HepG2 (cell line): ENCODE measurements around the gene CD99L2. TPM values are rescaled to one million over a fixed set of nuclear protein-coding genes. Genes with fewer than 3 reads are reported as not detected.
A peak's percentile ranks its signal among the peaks of the same experiment; 100 is the strongest.

ENCODE experiments used
- ARNT ChIP-seq: fragments of 450-650 bp; IDR thresholded peaks from 2 replicates; pipeline ENCODE4 v1.6.1; 2017
- CHD2 ChIP-seq: IDR thresholded peaks from 2 replicates; pipeline ENCODE4 v1.6.1; 2011; ENCODE audit warnings: low read depth, low read length, improper control_type of control experiment
- FOSL1 ChIP-seq: sonication (generic); formaldehyde crosslinking; IDR thresholded peaks from 2 replicates; pipeline ENCODE4 v1.9.0; 2021; ENCODE audit warnings: missing genetic modification reagents, borderline replicate concordance
- HMG20A ChIP-seq: IDR thresholded peaks from 2 replicates; pipeline ENCODE4 v1.6.1; 2016; ENCODE audit warnings: borderline replicate concordance
- ISL2 ChIP-seq: sonication (generic); formaldehyde crosslinking; IDR thresholded peaks from 2 replicates; pipeline ENCODE4 v1.5.0; 2020; ENCODE audit warnings: missing genetic modification reagents
- NR2C2 ChIP-seq: sonication (generic); formaldehyde crosslinking; IDR thresholded peaks from 2 replicates; pipeline ENCODE4 v1.4.0; 2020; ENCODE audit warnings: missing genetic modification reagents, mild to moderate bottlenecking, moderate library complexity, borderline replicate concordance
- NR2F2 ChIP-seq: IDR thresholded peaks from 2 replicates; pipeline ENCODE4 v1.6.1; 2012; ENCODE audit warnings: low read depth, inconsistent platforms, borderline replicate concordance
- PHF20 ChIP-seq: sonication (generic); formaldehyde crosslinking; IDR thresholded peaks from 2 replicates; pipeline ENCODE4 v1.5.0; 2020; ENCODE audit warnings: mild to moderate bottlenecking, missing genetic modification reagents
- REPIN1 ChIP-seq: sonication (generic); formaldehyde crosslinking; IDR thresholded peaks from 2 replicates; pipeline ENCODE4 v1.8.0; 2022; ENCODE audit warnings: missing genetic modification reagents, low read depth, mild to moderate bottlenecking, borderline replicate concordance
- RXRB ChIP-seq: IDR thresholded peaks from 2 replicates; pipeline ENCODE4 v1.6.1; 2016; ENCODE audit warnings: borderline replicate concordance, missing genetic modification reagents, missing compliant biosample characterization
- SNAPC2 ChIP-seq: sonication (generic); formaldehyde crosslinking; IDR thresholded peaks from 2 replicates; pipeline ENCODE4 v1.8.1; 2022; ENCODE audit warnings: mild to moderate bottlenecking, missing genetic modification reagents
- SOX6 ChIP-seq, 2 experiments: fragments of 450-650 bp in 1 of 2; sonication (generic) in 1 of 2; formaldehyde crosslinking in 1 of 2; IDR thresholded peaks; 2 replicates each; pipeline versions ENCODE4 v1.4.0 to v1.6.1; 2017 to 2020; ENCODE audit warnings: antibody characterized with exemption in 1 of 2, mild to moderate bottlenecking in 1 of 2, missing genetic modification reagents in 1 of 2
- TCF7 ChIP-seq: sonication (generic); IDR thresholded peaks from 2 replicates; pipeline ENCODE4 v1.6.1; 2016; ENCODE audit warnings: antibody characterized with exemption, low read depth
- ZBTB20 ChIP-seq: sonication (generic); formaldehyde crosslinking; IDR thresholded peaks from 2 replicates; pipeline ENCODE4 v1.8.1; 2023; ENCODE audit warnings: missing genetic modification reagents, low read depth, mild to moderate bottlenecking, borderline replicate concordance
- ZBTB38 ChIP-seq: sonication (generic); formaldehyde crosslinking; IDR thresholded peaks from 2 replicates; pipeline ENCODE4 v1.5.1; 2020; ENCODE audit warnings: mild to moderate bottlenecking, missing genetic modification reagents
- ZNF337 ChIP-seq: sonication (generic); formaldehyde crosslinking; IDR thresholded peaks from 2 replicates; pipeline ENCODE4 v1.5.1; 2020; ENCODE audit warnings: missing genetic modification reagents, low read depth, mild to moderate bottlenecking, borderline replicate concordance
- ZNF644 ChIP-seq: IDR thresholded peaks from 2 replicates; pipeline ENCODE4 v1.6.1; 2016; ENCODE audit warnings: low read depth
- ZSCAN25 ChIP-seq: sonication (generic); formaldehyde crosslinking; IDR thresholded peaks from 2 replicates; pipeline ENCODE4 v1.8.0; 2022; ENCODE audit warnings: mild to moderate bottlenecking, missing genetic modification reagents
- polyA plus RNA-seq, 8 experiments: library from polyadenylated mRNA; depleted of rRNA in 3 of 8; stranded (reverse) in 7 of 8; unstranded in 1 of 8; fragments of >200 nt; fragmentation: Illumina TruSeq in 4 of 8; extraction: Trizol in 4 of 8; gene quantifications; 2 replicates each; pipeline versions ENCODE4 v1.2.1 to v1.2.3, GENCODE V29; 2011 to 2016; ENCODE audit warnings: low read depth in 4 of 8, missing spikeins in 1 of 8, mixed read lengths in 1 of 8; ENCODE audit not compliant: insufficient read depth in 1 of 8
- total RNA-seq, 5 experiments: library from RNA; depleted of rRNA; stranded (reverse); fragments of >200 nt; fragmentation: Illumina TruSeq; extraction: Trizol; gene quantifications; 2 replicates each; pipeline ENCODE4 v1.2.3, GENCODE V29; 2016; ENCODE audit warnings: low read depth in 1 of 5
- TF ChIP-seq, protein P1 (sequence below): IDR thresholded peaks from 2 replicates; pipeline ENCODE4 v1.4.0; 2020; ENCODE audit warnings: mild to moderate bottlenecking, missing genetic modification reagents
- TF ChIP-seq, protein P2 (sequence below), 2 experiments: IDR thresholded peaks; 2 replicates each; pipeline ENCODE4 v1.6.1; 2011 to 2012; ENCODE audit warnings: low read length in 2 of 2, borderline replicate concordance in 1 of 2, low read depth in 1 of 2, mild to moderate bottlenecking in 1 of 2, moderate library complexity in 1 of 2
- TF ChIP-seq, protein P3 (sequence below): sonication (generic); formaldehyde crosslinking; IDR thresholded peaks from 2 replicates; pipeline ENCODE4 v1.4.0; 2020; ENCODE audit warnings: missing genetic modification reagents

Gene CD99L2
- total and polyA plus RNA-seq, 2 of the 13 experiments (the other 11 are each of a cell fraction or from before 2014, with no cell fraction given): 6.9 to 7.6 TPM

DNA sequence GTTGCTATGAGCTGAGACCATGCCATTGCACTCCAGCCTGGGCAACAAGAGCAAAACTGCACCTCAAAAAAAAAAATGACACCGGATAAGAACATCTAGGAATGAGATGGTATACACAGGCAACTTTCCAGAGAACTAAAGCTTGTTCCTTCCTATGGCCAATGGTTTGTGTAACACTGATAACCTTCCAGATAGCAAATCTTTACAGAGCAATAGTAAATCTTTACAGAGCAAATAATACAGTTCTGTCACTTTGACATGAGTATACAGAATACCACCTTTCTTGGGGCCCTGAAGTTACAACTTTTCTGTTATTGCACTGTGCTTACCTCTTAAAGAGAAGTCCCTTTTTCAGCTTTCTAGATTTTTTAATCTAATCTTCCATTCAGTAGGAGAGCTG lies 91.6 kb downstream of the CD99L2 start (continued):
- no peak for TF ChIP-seq ZBTB38 (CRISPR knock-in tag)
- TF ChIP-seq ZNF337 (CRISPR knock-in tag): no peak
- TF ChIP-seq ISL2: 0 out of 2 replicates have a peak, but pooled peaks have one; percentile 21
- no peak for TF ChIP-seq ZNF644 (CRISPR knock-in tag)
- TF ChIP-seq PHF20: no peak
- peak; percentile 91 for TF ChIP-seq NR2F2
- TF ChIP-seq REPIN1 (CRISPR knock-in tag): no peak
- TF ChIP-seq, protein P1, sequence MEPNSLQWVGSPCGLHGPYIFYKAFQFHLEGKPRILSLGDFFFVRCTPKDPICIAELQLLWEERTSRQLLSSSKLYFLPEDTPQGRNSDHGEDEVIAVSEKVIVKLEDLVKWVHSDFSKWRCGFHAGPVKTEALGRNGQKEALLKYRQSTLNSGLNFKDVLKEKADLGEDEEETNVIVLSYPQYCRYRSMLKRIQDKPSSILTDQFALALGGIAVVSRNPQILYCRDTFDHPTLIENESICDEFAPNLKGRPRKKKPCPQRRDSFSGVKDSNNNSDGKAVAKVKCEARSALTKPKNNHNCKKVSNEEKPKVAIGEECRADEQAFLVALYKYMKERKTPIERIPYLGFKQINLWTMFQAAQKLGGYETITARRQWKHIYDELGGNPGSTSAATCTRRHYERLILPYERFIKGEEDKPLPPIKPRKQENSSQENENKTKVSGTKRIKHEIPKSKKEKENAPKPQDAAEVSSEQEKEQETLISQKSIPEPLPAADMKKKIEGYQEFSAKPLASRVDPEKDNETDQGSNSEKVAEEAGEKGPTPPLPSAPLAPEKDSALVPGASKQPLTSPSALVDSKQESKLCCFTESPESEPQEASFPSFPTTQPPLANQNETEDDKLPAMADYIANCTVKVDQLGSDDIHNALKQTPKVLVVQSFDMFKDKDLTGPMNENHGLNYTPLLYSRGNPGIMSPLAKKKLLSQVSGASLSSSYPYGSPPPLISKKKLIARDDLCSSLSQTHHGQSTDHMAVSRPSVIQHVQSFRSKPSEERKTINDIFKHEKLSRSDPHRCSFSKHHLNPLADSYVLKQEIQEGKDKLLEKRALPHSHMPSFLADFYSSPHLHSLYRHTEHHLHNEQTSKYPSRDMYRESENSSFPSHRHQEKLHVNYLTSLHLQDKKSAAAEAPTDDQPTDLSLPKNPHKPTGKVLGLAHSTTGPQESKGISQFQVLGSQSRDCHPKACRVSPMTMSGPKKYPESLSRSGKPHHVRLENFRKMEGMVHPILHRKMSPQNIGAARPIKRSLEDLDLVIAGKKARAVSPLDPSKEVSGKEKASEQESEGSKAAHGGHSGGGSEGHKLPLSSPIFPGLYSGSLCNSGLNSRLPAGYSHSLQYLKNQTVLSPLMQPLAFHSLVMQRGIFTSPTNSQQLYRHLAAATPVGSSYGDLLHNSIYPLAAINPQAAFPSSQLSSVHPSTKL (CRISPR knock-in tag): peak; percentile 75
- no peak for TF ChIP-seq ARNT
- TF ChIP-seq TCF7: peak; percentile 20; the same call in 1 of the 2 replicates
- peak; percentile 31; the same call in 1 of the 2 replicates for TF ChIP-seq RXRB (CRISPR knock-in tag)
- TF ChIP-seq CHD2: no peak
- no peak for TF ChIP-seq SNAPC2 (CRISPR knock-in tag)
- TF ChIP-seq FOSL1: no peak
- TF ChIP-seq ZSCAN25 (CRISPR knock-in tag): no peak
- no peak for TF ChIP-seq ZBTB20 (CRISPR knock-in tag)
- TF ChIP-seq, protein P2, sequence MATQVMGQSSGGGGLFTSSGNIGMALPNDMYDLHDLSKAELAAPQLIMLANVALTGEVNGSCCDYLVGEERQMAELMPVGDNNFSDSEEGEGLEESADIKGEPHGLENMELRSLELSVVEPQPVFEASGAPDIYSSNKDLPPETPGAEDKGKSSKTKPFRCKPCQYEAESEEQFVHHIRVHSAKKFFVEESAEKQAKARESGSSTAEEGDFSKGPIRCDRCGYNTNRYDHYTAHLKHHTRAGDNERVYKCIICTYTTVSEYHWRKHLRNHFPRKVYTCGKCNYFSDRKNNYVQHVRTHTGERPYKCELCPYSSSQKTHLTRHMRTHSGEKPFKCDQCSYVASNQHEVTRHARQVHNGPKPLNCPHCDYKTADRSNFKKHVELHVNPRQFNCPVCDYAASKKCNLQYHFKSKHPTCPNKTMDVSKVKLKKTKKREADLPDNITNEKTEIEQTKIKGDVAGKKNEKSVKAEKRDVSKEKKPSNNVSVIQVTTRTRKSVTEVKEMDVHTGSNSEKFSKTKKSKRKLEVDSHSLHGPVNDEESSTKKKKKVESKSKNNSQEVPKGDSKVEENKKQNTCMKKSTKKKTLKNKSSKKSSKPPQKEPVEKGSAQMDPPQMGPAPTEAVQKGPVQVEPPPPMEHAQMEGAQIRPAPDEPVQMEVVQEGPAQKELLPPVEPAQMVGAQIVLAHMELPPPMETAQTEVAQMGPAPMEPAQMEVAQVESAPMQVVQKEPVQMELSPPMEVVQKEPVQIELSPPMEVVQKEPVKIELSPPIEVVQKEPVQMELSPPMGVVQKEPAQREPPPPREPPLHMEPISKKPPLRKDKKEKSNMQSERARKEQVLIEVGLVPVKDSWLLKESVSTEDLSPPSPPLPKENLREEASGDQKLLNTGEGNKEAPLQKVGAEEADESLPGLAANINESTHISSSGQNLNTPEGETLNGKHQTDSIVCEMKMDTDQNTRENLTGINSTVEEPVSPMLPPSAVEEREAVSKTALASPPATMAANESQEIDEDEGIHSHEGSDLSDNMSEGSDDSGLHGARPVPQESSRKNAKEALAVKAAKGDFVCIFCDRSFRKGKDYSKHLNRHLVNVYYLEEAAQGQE (IDR thresholded peaks at IDR 0.05; ENCODE audit: borderline replicate concordance in 1 of 2, low read depth in 1 of 2, low read length in 2 of 2): 0 out of 4 replicates have a peak, but pooled peaks of 1 of the 2 experiments have one; percentile 28
- no peak for TF ChIP-seq NR2C2
- TF ChIP-seq SOX6 (IDR thresholded peaks at IDR 0.05): no peak
- peak; percentile 20; the same call in 1 of the 2 replicates for TF ChIP-seq SOX6 (CRISPR knock-in tag; IDR thresholded peaks at IDR 0.05)
- TF ChIP-seq, protein P3, sequence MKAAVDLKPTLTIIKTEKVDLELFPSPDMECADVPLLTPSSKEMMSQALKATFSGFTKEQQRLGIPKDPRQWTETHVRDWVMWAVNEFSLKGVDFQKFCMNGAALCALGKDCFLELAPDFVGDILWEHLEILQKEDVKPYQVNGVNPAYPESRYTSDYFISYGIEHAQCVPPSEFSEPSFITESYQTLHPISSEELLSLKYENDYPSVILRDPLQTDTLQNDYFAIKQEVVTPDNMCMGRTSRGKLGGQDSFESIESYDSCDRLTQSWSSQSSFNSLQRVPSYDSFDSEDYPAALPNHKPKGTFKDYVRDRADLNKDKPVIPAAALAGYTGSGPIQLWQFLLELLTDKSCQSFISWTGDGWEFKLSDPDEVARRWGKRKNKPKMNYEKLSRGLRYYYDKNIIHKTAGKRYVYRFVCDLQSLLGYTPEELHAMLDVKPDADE (CRISPR knock-in tag): no peak
- peak; percentile 86 for TF ChIP-seq HMG20A (CRISPR knock-in tag)
